Right renal cortex interstitium (tissue), 3 donors: ENCODE data around the gene PLEKHA6. TPM values are rescaled to one million over a fixed set of nuclear protein-coding genes. Genes with fewer than 3 reads are reported as not detected.
A peak's percentile ranks its signal among the peaks of the same experiment; 100 is the strongest.

Source experiments
- DNase-seq, 3 donors: peaks; one replicate each; pipeline ENCODE4 v3.0.0-alpha.2; 2013; ENCODE audit warnings: low read depth in 3 of 3, low spot score in 2 of 3
- polyA plus RNA-seq, 3 donors: library from polyadenylated mRNA; unstranded; fragments of 120-200 nt; gene quantifications; one replicate each; pipeline ENCODE4 v1.2.1, GENCODE V29; 2013; ENCODE audit not compliant: insufficient read length in 3 of 3

The PLEKHA6 gene
- polyA plus RNA-seq, 3 donors, result 37.8 to 45.2 (median 39.7) TPM

GRCh38 chr1:204221271-204221670, 138.5 kb downstream of the PLEKHA6 start:
- DNase-seq, result no peak

GRCh38 chr1:204219971-204220616, 139.6 kb downstream of the PLEKHA6 start:
- DNase-seq, result no peak

GRCh38 chr1:204218552-204218951, 141.2 kb downstream of the PLEKHA6 start:
- DNase-seq, result no peak

DNA sequence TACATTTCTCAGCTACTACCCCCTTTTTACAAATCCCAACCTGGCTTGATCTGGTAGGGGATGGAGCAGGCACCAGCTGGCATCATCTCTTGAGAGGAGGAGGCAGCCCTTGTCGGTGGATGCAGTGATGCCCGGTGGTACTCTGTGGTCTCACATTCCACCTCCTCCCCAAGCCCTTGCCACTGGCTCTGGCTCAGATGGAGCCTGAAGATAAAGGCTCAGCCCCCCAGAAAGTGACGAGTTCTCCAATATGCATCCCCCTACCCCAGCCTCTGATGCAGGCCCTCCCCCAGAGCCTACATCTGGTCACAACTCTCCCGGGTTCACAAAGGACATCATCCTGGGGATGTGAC, 142.1 kb downstream of the PLEKHA6 start:
- no peak for DNase-seq

DNA sequence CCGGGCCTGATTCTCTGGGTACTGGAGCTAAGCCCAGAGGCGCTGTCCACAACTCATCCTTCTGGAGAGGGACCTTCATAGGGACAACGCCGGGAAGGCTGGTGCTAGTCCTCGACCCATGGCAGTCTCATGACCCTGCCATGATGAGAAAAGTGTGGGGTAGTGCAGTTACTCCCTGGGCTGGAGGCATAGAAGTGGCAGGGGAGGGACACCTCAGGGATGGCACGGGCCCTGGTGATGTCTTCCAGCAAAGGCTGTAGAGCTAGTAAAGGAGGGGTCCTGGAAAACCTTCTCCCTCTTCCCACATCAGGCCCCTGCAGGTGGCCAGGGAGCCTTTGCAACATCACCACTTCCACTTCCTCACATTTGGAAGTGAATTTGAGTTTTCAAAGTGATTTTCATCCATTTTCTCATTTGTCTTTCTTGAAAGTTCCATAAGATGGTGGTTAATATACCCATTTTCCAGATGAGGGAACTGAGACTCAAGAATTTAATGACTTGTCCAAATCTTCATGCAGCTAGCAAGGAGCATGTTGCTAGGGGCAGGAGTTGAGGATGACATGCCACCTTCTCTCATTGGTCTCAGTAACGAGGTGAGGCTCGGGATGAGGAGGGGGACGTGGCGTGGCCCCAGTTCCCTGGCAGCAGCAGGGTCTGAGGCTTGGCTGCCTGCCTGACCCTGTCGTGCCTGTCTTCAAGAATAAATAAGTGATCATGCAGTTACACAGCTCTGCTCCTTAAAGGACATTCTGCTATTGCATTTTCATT, 142.7 kb downstream of the PLEKHA6 start:
- no peak for DNase-seq

DNA sequence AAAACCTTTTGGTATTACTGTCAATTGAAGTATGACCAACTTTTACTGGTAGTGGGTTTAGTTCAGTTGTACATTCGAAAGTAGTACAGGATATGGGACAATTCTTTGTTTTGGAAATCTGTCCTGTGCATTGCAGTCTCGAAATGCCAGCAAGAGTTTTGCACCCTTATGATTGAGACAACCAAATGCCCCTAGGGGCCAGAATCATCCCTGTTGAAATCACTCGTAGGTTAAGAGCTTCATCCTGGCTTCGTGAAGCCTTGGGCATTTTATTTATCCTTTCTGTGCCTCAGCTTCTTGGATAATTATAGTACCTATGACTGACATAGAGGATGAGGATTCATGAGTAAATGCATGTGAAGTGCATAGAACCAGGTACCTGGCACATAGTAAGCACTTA, 143.5 kb downstream of the PLEKHA6 start:
- DNase-seq, result no peak

DNA sequence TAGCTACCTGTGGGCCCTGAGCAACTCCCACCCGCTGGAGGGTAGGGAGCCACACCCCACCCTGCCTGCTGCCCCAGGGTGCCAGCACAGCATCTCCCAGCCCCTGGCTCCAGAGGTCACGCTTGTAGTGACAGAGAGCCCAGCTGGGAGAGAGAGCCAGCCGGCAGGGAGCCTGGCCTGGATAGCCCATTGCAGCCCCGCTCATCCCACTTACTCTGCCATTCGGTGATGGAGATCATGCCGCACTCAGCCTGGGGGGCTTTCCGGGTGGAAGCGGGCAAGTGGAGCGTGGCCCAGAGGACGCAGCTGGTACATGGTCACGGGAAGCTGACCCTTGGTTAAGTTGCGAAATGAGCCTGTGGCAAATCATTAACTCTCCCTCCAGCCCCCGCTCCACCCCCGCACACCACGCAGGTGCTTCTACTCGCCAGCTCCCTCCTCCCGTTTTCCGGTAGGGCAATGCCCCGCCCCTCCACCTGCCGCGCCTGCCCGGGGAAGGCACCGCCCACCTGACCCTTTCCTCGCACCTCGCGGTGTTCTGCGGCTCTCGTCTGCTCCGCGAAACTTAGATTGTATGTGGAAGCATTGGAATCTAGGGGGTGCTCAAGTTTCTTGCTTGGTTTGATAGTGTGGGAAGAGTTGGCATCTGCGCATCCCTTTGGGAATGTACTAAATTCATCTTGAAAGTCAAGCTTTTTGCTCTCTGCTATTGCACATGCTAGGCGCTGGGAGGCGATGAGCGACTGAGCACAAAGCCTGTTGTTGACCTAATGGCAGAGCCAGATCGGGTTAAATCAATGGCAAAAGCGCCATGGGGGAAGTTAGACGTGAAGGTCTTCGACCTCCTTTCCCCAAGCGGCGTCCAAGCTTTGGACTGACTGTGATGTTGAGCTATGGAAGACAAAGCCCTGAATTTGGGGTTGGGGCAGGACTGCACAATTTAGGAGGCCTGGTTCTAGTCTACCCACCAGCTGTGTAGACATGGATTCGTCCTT, 145.8 kb downstream of the PLEKHA6 start, which contains the start of gene GOLT1A:
Gene GOLT1A (minus strand): TSS at position 321 of the 995 bp plus-strand sequence. CDS start 82 bp downstream, at position 239.
- peak; percentile 58 to 73 (median 60) for DNase-seq

DNA sequence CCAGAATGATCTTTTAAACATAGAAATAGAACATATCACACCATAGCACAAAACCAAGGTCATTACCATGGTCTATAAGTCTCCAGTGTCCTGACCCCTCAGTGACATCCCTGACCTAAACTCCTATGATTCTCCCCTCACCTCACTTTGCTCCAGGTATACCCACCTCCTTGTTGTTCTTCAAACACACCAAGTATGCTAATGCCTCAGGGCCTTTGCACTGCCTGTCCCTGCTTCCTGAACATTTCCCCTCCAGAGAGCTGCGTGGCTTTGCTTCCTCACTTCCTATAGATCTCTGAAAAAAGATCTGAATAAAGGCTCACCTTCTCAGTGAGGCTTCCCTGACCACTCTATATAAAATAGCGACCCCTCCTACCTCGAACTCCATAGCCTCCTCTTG, 147.0 kb downstream of the PLEKHA6 start:
- DNase-seq, result no peak

DNA sequence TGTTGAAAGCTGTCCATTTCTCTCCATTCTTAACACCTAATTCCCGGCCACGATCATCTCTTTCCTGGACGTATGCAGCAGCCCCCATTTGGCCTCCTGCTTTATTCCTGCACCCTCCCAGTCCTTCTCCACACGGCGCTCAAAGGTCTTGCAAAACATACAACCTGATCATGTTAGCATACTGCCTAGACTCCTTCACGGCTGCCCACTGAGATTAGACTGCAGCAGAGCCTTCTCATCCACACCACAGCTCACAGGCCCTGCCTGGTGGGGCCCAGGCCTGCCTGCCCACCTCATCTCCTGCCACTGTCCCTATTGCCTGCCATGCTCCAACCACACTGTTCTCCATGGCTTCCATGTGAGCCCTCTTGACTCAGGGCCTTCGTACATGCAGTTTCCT, 148.7 kb downstream of the PLEKHA6 start:
- DNase-seq, result no peak

- no peak for DNase-seq
Measured at GRCh38 chr1:204207136-204207616, 152.6 kb downstream of the PLEKHA6 start.

DNA sequence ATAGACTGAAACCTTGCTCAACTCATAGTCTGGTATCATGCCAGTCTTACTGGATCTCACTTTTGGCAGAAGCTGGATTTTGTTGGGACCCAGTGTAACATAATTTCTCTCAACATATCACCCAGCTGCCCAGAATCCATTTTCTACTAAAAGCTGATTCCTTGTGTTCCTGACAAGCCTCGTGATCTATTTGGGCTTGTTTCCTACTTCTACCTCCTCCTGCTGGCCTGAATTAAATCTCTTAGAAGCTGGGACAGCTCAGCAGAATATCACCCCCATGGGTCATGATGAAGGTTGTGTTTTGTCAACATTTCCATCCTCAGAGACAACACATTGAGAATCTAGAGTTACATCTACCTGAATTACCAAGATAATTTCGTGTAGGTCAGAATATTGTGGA, 153.6 kb downstream of the PLEKHA6 start:
- DNase-seq, result no peak

GRCh38 chr1:204205486-204205885, 154.2 kb downstream of the PLEKHA6 start:
- no peak for DNase-seq

GRCh38 chr1:204204944-204205343, 154.8 kb downstream of the PLEKHA6 start:
- DNase-seq, result no peak

GRCh38 chr1:204203206-204203767, 156.4 kb downstream of the PLEKHA6 start:
- no peak for DNase-seq

GRCh38 chr1:204202481-204202880, 157.2 kb downstream of the PLEKHA6 start:
- no peak for DNase-seq

DNA sequence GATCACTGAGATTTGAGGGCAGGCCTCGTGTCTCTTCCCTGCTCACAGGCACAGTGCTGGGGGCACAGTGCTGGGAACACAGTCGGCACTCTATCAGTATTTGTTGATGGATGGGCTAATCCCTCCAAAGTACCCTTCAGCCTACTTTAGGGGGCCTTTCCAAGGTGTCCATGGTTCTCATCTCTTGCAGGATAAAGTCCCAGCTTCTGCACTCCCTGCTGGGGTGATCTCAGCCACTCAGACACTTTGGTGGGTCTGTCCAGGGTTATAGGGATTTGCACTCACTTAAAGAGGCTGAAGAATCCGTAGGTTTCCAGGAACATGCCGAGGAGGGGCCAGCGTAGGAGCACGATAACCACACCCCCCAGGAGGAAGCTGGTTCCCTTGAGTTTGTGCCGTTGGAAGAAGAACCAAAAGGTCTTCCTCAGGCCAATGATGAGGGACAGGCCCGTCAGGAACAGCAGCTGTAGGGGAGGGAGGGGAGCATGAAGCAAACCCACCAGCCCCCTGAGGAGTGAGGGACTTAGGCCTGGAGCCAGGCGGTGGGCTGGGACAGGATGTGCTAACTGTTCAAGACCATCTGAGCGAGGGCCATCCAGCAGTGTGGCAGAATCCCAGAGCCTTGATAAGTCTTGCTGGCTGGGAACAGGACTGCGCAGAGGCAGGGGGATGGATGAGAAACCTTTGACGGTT, 158.2 kb downstream of the PLEKHA6 start:
- no peak for DNase-seq

DNA sequence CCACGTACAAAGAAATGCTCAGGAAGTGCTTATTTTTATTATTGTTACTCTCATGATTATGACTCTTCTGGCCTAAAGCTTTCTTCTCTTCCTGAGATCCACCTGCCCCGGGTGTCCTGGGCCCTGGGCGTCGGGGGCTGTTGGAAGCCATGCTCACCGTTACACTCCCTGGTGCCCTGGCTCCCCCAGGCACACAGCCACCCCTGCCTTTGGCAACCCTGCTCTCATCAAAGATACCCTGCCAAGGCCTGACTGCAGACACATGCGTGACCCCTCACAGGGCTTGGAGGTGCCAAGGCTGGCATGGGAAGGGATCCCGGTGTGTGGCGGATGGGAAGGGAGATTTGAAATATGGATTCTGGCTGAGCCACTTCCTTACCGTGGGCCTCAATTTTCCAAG, 160.2 kb downstream of the PLEKHA6 start:
- DNase-seq, result no peak

GRCh38 chr1:204198348-204199340, 161.1 kb downstream of the PLEKHA6 start:
- no peak for DNase-seq

- DNase-seq, result no peak
Measured at GRCh38 chr1:204197068-204197467, 162.7 kb downstream of the PLEKHA6 start.
